Sigmoid colon (tissue), 4 donors: ENCODE data around the gene ADGRL2.

Source experiments
- CTCF ChIP-seq, 4 experiments: fragments of 450-650 bp in 3 of 4; fragments of 200-600 bp in 1 of 4; IDR thresholded peaks; one replicate each; pipeline ENCODE4 v1.5.1; 2016 to 2019; ENCODE audit warnings: antibody characterized with exemption in 4 of 4, mild to moderate bottlenecking in 3 of 4, moderate library complexity in 2 of 4
- POLR2A ChIP-seq, 2 donors: fragments of 450-650 bp; IDR thresholded peaks; one replicate each; pipeline ENCODE4 v1.6.1; 2016; ENCODE audit warnings: antibody characterized with exemption in 2 of 2, mild to moderate bottlenecking in 2 of 2, moderate library complexity in 2 of 2
- POLR2AphosphoS5 ChIP-seq, 4 donors: sonication (generic); formaldehyde crosslinking; IDR thresholded peaks; one replicate each; pipeline ENCODE4 v1.6.1; 2017; ENCODE audit warnings: antibody characterized with exemption in 4 of 4

- TF ChIP-seq CTCF (IDR thresholded peaks at IDR 0.05) (no peak), POLR2A (IDR thresholded peaks at IDR 0.05) (no peak), POLR2AphosphoS5 (IDR thresholded peaks at IDR 0.05) (no peak)
Observed at GRCh38 chr1:81907575-81907974, 106.8 kb downstream of the ADGRL2 start.
